Measurements from ENCODE around the gene PTPN3.

PTPN3 gene

DNA sequence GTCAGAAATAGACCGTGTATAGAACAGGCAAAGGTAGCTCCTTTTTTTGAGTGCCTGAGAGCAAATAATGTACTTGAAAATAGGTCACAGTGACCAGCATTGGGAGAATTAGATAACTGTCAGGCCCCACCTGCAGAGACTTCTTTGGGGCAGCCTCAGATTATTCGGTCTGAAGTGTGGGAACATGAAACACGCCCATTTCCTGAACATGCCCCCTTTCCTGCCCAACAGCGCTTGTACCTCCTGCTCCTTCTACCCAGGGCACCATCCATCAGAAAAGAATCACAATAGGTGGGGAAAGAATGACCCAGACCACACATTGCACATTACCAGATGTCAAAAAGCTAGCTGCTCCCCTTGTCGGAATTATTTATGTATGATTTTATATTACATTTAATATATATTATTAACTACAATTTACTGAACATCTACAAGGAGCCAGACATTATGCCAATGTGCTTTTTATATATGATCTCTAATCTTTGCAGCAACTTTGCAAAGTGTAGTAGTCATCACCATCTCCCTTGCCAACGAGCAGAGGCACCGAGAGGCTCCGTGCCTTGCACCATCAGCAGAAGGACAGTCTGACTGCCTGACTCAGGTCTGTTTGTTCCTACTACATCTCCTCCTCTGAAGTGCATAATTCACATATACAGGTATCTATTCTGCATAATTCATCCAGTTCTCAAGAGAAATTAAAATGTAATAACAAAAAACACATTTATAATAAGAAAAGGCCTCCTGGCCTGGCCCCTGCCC lies 39.5 kb downstream of the PTPN3 start:
- H3K4me3 ChIP-seq (ENCODE audit: low read depth, low read length) = no peak overlapping the region
- no peak for DNase-seq (ENCODE audit: low read depth)

DNA sequence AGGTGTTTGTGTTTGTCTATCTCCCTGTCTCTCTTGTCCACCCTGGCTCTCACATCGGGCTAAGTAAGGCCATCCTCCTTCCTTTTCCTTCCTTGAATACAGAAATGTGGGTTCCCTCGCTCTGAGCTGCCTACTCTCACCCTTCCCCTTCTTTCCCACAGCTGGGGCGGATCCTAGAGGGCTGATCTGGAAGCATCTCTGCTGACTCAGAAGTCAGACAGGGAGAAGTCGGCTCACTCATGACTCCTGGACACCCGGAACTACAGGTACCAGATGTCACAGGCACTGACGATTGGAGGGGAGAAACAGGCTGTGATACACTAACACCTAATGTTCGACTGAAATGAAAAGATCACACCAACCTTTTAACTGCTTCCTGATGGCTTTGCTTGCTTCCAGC lies 41.3 kb downstream of the PTPN3 start:
- DNase-seq (ENCODE audit: low read depth) = no peak
- H3K4me3 ChIP-seq (ENCODE audit: low read depth, low read length) = no peak overlapping the region

DNA sequence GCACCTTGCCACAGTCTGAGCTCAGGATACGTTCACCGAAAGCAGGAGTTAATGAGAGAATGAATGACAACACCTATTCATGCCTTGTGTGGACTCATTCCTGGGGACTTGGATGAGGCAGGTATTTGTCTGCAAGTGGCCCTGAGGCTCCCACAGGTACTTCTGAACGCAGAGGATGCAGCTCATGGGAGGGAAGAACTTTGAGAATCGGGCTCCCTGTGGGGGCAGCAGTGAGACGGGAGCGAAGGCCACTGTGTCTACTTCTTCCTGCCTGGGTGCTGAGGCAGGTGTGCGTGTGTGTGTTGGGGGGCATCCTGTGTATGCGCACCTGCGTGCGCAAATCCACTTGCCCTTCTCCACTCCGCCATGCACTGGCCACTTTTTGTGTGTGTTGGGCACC lies 42.2 kb downstream of the PTPN3 start:
- no peak for DNase-seq (ENCODE audit: low read depth)
- no peak overlapping the region for H3K4me3 ChIP-seq (ENCODE audit: low read depth, low read length)

GRCh38 chr9:109455391-109455790 lies 42.7 kb downstream of the PTPN3 start:
- no peak for DNase-seq (ENCODE audit: low read depth)
- no peak overlapping the region for H3K4me3 ChIP-seq (ENCODE audit: low read depth, low read length)

- DNase-seq (ENCODE audit: low read depth) = no peak
- H3K4me3 ChIP-seq (ENCODE audit: low read depth, low read length) = no peak overlapping the region
These were observed 43.4 kb downstream of the PTPN3 start for GRCh38 chr9:109454601-109455155.

DNA sequence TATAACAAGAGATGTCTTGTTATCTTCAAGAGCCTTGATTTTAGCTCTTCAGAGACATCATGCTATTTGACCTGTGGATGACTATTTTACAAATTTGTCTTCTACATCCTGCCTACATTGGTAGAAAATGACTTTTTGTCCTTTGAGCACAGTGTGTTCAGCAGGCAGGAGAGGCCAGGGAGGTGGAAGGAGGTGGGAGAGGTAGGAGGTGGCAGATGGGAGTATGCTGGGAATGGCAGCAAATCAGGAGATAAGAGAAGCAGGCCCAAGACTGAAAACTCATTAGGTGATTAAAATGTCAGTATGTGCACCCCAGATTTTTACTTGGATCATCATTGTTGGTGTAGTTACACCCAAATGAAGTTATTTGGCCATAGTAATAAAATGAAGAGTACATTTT lies 44.1 kb downstream of the PTPN3 start:
- DNase-seq (ENCODE audit: low read depth) = no peak
- no peak overlapping the region for H3K4me3 ChIP-seq (ENCODE audit: low read depth, low read length)

- H3K4me3 ChIP-seq (ENCODE audit: low read depth, low read length) = no peak overlapping the region
These were observed 44.8 kb downstream of the PTPN3 start for GRCh38 chr9:109453210-109453842.

DNA sequence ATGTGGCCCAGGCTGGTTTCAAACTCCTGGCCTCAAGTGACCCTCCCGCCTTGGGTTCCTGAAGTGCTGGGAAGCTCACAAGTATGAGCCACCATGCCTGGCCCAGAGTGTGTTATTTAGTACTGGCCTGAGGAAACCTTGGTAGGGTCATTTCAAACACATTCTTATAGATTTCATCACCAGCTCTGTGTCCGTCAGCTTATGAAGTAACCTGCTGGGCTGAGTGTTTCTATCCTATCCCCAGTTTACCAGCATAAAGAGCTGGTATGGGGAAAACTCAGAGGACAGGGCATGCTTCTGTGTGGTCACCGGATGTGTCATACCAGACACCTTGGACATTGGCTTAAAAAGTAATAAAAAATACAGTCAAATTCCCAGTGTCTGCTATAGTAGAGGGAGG lies 45.3 kb downstream of the PTPN3 start:
- no peak for DNase-seq (ENCODE audit: low read depth)
- H3K4me3 ChIP-seq (ENCODE audit: low read depth, low read length) = no peak overlapping the region

More at GRCh38 chr9:109453210-109453842, 44.8 kb downstream of the PTPN3 start:
- DNase-seq (ENCODE audit: low read depth) = no peak

DNA sequence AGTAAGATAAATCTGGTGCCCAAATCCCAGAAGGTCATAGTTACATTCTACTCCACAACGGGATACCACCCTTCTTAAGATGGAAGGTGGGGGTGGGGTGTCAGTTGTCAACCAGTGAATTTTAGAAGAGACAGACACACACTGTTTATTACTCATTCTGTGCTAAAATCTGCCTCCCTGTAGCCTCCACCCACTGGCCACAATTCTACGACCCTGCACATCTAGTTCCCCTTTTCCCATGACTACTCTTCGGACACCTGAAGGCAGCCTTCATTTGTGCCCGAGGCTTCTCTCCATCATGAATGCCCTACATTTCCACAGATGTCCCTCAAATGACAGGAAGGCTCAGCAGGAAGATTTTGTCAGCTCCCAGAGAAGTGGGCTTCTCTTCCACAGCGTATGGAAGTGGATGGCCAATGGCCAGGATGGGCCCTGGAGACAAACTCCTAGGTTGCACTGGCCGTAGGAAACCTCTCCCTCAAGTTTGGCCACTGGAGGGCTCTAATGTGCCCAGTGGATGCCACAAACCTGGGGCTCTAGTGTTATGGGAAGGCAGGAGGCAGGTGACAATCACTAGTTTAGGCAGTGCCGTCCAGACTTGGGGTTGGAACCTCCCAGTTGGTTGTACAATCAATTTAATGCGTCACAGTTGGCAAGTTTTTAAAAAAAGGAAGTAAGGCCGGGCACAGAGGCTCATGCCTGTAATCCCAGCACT lies 46.6 kb downstream of the PTPN3 start:
- no peak overlapping the region for H3K4me3 ChIP-seq (ENCODE audit: low read depth, low read length)
- DNase-seq (ENCODE audit: low read depth) = no peak

GRCh38 chr9:109450346-109450745 lies 47.8 kb downstream of the PTPN3 start:
- DNase-seq (ENCODE audit: low read depth) = no peak
- no peak overlapping the region for H3K4me3 ChIP-seq (ENCODE audit: low read depth, low read length)

- DNase-seq (ENCODE audit: low read depth) = no peak
These were observed 48.9 kb downstream of the PTPN3 start for GRCh38 chr9:109449036-109449798.

GRCh38 chr9:109448223-109448622 lies 49.9 kb downstream of the PTPN3 start:
- DNase-seq (ENCODE audit: low read depth) = no peak
- H3K4me3 ChIP-seq (ENCODE audit: low read depth, low read length) = no peak overlapping the region

More at GRCh38 chr9:109449036-109449798, 48.9 kb downstream of the PTPN3 start:
- H3K4me3 ChIP-seq (ENCODE audit: low read depth, low read length) = no peak overlapping the region

DNA sequence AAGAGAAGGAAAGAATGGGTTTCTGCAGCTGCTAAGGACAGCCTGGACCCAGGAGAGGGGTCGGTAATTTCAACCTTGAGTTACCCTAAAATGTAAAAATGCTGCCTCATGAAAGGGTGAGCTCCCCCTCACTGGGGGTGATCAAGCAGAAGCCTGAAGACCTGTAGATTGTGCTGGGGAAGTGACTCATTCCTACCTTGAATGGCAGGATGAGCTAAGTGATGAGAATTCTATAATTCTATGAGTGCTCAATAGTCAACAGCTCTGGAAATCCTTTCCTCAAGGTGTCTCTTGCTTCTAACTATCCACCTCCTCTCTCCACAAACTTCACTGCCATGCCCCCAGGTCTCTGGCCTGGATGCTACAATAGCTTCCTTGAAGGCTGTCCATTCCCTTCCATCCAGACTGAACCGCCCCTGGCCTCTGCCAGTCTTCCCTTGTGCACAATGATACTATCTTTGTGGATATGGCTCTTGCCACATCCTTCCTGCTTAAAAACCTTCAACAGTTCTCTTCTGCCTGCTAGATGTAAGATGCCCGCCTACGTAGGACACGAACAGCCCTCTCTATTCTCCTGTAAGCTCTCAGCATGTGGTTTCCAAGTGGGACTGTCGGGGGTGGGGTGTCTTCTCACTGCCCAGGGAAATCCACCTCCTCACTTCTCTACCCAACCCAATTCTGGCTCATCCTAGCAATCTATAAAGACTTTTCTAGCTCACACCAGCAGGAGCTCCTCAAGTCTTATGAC lies 50.6 kb downstream of the PTPN3 start:
- H3K4me3 ChIP-seq (ENCODE audit: low read depth, low read length) = no peak overlapping the region
- no peak for DNase-seq (ENCODE audit: low read depth)

DNA sequence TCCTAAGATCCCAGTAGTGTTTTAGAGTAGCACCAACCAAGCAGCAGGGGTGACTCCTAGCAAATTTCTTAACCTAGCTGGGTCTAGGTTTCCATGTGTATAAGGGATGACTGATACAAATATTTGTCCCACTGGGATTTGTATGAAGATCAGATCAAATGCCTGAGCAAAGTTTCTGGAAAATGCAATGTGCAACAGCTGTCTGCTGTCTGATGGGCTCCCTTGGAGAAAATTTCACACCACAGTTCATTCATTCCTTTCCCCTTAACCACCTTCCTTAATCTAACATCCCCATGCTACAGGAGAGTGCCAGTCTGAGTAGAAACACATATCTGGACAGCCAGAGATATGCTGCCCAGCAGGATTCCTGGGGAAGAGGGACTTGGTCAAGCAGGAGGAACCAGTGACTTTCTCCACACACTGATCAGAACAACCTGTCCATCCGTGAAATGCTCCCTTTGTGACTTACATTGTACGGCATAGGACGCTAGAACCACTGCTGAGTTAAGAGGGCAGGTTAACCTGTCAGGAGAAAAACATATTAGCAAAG lies 53.3 kb downstream of the PTPN3 start:
- no peak overlapping the region for H3K4me3 ChIP-seq (ENCODE audit: low read depth, low read length)
- DNase-seq (ENCODE audit: low read depth) = no peak

- no peak overlapping the region for H3K4me3 ChIP-seq (ENCODE audit: low read depth, low read length)
These were observed 55.4 kb downstream of the PTPN3 start for GRCh38 chr9:109442716-109443115.

DNA sequence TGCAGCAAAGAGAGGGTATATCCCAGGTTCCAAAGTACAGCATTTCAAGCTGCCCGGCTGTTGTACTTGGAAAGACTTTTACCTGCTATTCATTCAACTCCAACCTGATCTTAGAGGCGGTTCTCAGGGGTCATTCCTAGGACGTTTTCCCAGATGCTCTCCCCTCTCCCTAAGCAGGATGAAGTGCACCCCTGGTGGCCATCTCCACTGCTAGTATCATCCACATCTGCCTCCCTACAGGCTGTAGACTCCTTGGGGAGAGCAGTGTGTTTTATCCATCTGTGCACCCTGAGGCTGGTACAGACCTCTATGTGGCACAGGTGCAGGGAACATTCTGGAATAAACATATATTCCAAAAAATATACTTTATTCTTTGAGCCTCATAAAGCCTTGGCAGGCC lies 56.8 kb downstream of the PTPN3 start:
- no peak for DNase-seq (ENCODE audit: low read depth)
- H3K4me3 ChIP-seq (ENCODE audit: low read depth, low read length) = no peak overlapping the region

More at GRCh38 chr9:109442716-109443115, 55.4 kb downstream of the PTPN3 start:
- no peak for DNase-seq (ENCODE audit: low read depth)

DNA sequence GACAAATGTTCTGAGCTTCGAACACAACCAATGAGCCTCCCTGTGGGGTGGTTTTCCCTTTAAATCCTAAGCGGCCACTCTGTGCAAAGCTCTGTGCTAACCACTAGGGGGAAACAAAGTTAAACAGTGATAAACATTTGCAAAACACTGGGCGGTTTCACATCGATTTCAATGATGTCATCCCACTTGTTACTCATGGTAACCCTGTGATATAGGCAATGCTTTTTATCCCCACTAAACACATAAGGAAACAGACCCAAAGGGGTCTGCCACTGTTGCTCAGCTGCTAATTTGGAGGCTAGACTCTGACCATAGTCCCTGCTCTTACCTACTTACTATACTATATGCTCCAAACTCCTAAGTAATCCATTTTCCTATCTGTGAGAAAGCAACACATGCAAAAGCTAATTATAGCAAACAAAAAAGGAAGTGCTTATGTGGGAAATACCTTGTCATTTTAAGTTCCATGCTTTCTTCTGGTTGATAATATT lies 57.3 kb downstream of the PTPN3 start:
- H3K4me3 ChIP-seq (ENCODE audit: low read depth, low read length) = no peak overlapping the region
- peak; percentile 56 for DNase-seq (ENCODE audit: low read depth)

DNA sequence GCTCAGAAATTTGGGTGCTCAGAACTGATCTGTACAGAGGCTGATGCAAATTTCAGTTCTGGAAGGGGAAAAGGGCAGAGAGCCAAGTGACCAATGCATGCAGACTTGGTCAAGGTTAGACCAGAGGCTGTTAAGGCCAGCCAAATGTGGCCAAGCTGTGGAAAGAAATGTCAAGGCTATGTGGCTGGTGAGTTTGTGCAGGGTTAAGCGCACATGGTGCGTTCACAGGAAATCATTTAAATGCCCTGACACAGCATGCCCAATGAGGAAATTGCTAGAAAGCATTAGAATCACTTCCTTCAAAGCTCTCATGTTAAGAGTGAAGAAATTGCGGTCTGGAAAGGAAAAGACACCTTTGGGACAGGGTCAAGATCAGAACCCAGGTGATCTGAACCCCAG lies 58.0 kb downstream of the PTPN3 start:
- no peak overlapping the region for H3K4me3 ChIP-seq (ENCODE audit: low read depth, low read length)
- no peak for DNase-seq (ENCODE audit: low read depth)

Measured in skeletal muscle cell (primary cell).